ENCODE measurements around the gene TM9SF4.
"Not testable (repeated sequence)": the region's sequence is repeated elsewhere in the genome, so short reads cannot be mapped to it uniquely, and the experiment has no call there.

Gene TM9SF4

GRCh38 chr20:32091888-32092346, 17.6 kb upstream of the TM9SF4 start:
- DNase-seq: peak; percentile 60

DNA sequence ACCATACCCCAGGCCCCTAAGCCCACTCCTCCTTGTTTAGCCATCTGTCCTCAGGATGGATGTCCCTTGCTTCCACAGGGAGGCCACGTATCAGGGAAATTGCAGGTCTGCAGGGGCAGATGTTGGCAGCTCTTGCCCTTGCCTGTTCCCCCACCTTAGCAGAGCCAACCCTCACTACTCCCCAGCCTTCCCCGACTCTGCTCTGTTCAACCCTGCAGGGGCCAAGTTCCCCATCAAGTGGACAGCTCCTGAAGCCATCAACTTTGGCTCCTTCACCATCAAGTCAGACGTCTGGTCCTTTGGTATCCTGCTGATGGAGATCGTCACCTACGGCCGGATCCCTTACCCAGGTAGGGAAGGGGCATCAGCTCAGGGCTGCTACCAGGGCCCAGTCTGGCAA, 10.7 kb upstream of the TM9SF4 start:
- DNase-seq: no peak

GRCh38 chr20:32108814-32109391, 611 bp upstream of the TM9SF4 start:
- no peak for DNase-seq

- DNase-seq: no peak
These were observed 725 bp downstream of the TM9SF4 start for GRCh38 chr20:32110173-32110704.

- DNase-seq: no peak
These were observed 1.2 kb downstream of the TM9SF4 start for GRCh38 chr20:32110727-32111126.

- no peak for DNase-seq
These were observed 1.7 kb downstream of the TM9SF4 start for GRCh38 chr20:32111156-32111686.

- no peak for DNase-seq
These were observed 2.2 kb downstream of the TM9SF4 start for GRCh38 chr20:32111753-32112152.

DNA sequence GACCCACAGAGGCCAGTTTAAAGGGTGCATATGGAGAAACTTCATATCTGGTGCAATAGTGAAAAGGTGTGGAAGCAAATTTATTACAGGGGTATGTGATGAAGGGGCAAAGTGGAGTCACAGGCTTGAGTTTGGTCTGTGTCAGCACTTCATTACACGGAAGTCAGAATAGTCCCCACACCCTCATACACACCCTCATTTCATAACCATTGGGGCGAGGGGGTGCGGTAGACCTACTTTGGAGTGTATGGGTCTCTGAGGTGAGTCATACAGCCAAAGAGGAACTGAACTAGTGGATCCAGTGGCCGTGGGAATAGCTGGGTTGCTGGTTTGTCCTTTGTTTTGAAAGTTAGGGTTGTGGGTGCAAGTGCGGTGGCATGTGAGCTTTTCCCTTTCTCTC, 3.3 kb downstream of the TM9SF4 start:
- no peak for DNase-seq

GRCh38 chr20:32113591-32114260, 4.2 kb downstream of the TM9SF4 start:
- no peak for DNase-seq

GRCh38 chr20:32114305-32114960, 4.9 kb downstream of the TM9SF4 start:
- no peak for DNase-seq

DNA sequence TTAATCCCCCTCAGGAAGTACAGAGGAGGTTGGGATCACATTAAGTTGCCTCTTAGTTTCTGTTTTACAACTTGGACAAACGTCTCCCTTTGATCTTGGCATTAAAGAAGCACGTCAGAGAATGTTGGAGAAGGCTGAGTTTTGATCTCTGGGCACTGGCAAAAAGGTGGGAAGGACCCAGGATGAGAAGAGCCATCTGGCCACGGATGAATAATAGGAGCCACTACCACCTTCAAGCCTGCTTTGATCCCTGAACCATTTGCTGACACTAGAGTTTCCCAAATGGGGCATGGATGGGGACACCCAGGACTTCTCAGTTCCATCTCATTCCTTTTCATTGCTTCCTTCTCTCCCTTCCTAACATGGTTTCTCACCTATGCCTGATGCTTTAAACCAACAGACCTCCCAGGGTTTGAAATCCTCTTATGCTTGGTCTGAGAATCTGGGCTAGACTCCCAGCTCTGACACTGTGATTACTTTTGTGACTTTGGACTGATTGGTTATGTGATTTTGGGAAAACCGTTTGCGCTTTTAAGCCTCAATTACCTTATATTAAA, 5.8 kb downstream of the TM9SF4 start:
- DNase-seq: no peak

DNA sequence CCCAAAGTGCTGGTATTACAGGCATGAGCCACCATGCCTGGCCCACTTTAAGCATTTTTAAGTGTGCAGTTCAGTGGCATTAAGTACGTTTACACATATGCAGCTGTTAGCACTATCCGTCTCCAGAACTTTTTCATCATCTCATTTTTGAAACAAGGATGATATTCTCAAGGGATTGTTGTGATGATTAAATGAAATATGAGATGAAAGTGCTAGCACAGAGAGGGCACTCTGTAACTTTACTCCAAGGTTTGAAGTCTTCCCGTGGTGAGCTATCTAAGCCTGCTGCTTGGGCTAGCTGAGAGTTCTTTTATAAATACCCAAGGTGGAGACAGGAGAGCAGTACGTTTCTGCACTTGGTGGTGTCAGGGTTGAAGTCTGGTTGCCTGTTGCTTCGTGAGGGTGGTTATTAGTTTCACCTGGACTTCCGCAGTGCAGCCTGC, 6.6 kb downstream of the TM9SF4 start:
- no peak for DNase-seq

DNA sequence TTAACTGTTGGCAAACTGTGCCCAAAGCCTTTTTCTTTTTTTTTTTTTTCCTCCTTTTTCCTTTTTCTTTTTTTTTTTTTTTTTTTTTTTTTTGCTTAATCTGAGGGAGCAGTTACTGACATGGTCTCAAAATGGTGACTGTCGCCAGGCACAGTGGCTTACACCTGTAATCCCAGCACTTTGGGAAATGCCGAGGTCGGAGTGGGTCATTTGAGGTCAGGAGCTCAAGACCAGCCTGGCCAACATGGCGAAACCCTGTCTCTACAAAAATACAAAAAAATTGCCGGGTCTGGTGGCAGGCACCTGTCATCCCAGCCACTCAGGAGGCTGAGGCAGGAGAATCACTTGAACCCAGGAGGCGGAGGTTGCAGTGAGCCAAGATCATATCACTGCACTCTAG, 7.3 kb downstream of the TM9SF4 start:
- not testable (repeated sequence) for DNase-seq

DNA sequence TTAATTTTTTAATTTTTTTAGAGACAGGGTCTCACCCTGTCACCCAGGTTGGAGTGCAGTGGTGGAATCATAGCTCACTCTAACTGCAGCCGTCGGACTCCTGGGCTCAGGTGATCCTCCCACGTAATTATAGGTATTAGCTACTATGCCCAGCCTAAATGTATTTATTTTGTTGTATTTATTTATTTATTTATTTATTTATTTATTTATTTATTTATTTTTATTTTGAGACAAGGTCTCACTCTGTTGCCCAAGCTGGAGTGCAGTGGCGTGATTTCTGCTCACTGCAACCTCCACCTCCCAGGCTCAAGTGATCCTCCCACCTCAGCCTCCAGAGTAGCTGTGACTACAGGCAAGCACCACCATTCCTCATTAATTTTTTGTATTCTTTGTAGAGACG, 8.9 kb downstream of the TM9SF4 start:
- not testable (repeated sequence) for DNase-seq

DNA sequence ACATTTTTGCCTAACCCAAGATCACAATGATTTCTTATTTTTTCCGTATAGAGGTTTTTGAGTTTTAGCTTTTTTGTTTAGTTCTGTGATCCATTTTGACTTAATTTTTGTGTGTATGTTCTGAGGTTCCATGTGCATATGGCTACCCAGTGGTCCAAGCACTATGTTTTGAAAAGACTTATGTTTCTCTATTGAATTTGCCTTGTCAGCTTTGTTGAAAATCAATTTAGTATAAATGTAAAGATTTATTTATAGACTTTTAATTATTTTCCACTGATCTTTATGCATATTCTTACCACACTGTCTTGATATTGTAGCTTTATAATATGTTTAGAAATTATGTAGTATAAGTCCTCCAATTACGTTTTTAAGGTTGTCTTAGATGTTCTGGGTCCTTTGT, 10.2 kb downstream of the TM9SF4 start:
- no peak for DNase-seq

GRCh38 chr20:32121908-32122307, 12.4 kb downstream of the TM9SF4 start:
- DNase-seq: not testable (repeated sequence)

DNA sequence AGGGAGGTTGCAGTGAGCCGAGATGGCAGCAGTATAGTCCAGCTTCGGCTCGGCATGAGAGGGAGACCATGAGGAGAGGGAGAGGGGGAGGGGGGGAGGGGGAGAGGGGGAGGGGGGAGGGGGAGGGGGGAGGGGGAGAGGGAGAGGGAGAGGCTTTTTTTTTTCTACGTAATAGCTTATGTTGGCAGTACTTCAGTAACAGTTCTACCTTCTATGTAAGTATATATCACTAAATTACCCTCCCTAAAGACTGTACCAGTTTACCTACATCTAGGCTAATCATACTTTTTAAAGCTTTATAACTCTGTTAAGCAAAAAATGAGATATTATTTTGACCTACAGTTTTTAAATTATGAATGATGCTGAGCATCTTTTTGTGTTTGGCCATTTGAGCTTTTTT, 13.6 kb downstream of the TM9SF4 start:
- DNase-seq: no peak

- no peak for DNase-seq
These were observed 15.5 kb downstream of the TM9SF4 start for GRCh38 chr20:32124916-32125454.

GRCh38 chr20:32125506-32125905, 16.0 kb downstream of the TM9SF4 start:
- no peak for DNase-seq

DNA sequence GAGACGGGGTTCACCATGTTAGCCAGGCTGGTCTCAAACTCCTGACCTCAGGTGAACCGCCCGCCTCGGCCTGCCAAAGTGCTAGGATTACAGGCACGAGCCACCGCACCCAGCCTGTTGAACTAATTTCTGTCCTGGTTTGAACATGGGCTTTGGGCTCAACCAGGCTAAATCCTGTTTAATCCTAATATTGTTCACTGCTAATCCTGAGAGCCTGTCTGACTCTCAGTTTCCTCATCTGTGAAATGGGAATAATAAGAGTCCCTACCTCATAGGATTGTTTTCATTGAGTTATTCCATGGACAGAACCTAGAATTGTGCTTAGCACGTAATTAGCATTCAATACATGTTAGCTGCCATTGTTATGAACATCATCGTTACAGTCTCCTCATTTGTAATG, 17.4 kb downstream of the TM9SF4 start:
- no peak for DNase-seq

DNA sequence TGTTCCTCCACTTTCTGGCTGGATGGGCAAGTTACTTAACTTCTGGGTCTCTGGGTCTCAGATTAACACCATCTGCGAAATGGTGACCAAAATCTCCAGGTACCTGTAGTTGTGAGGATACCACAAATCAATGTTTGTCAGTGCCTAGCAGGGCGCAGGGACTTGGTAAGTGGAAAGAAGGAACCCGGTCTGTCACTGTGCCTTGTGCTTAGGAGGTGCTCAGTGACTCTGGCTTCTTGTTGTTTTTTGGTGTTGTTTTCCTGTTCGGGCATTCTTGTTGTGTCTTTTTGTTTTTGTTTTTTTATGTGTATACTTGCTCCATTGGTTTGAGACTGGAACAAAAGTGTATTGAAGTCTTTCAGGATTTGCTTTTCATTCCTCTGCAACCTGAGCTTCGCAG, 17.8 kb downstream of the TM9SF4 start:
- no peak for DNase-seq

DNA sequence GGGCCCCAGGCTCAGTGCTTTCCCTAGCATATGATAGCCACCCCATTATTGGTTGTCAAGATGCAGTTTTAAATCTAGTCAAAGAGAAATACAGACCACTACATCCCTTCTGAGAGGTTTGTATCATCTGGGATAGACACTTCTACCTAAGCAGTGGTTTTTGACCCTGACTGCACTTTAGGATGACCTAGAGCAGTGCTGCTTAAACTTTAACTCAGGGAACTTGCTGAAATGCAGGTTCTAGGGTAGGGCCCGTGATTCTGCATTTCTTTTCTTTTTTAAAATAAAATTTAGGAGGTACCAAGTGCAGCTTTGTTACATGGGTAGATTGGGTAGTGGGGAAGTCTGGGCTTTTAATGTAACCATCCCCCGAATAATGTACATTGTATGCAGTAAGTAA, 18.7 kb downstream of the TM9SF4 start:
- DNase-seq: no peak

GRCh38 chr20:32129863-32130262, 20.3 kb downstream of the TM9SF4 start:
- no peak for DNase-seq

Measured in KG1 (cell line).